ENCODE results near the gene WAPL.

WAPL gene

GRCh38 chr10:86438091-86438749 is 83.4 kb downstream of the WAPL start:
- H3F3A ChIP-seq (ENCODE audit: low read depth): no peaks in the 10 kb centered on the region
- no peak overlapping the region for H3K4me3 ChIP-seq (ENCODE audit: low read length, poor library complexity, severe bottlenecking)
- H3K79me2 ChIP-seq (ENCODE audit: insufficient read depth, low read length): no peaks in the 10 kb centered on the region
- H3K9me2 ChIP-seq (replicated peaks; ENCODE audit: low read depth, low read length): no peaks in the 10 kb centered on the region
- no peaks in the 10 kb centered on the region for H3K27me3 ChIP-seq (ENCODE audit: insufficient read depth, low read length, poor library complexity, severe bottlenecking)
- peaks cover 82% of the 10 kb centered on the region for H3K36me3 ChIP-seq (ENCODE audit: insufficient read depth, low read length)
- TF ChIP-seq EZH2phosphoT487 (IDR thresholded peaks at IDR 0.05; ENCODE audit: borderline replicate concordance) (no peak), CTCF (conservative IDR thresholded peaks at IDR 0.05; ENCODE audit: low read length) (no peak)
- no peak overlapping the region for H2AFZ ChIP-seq (ENCODE audit: low read length)
- H3K9me3 ChIP-seq (ENCODE audit: insufficient read depth, low read depth, low read length): no peaks in the 10 kb centered on the region
- H3K9ac ChIP-seq (ENCODE audit: low read depth, low read length, poor library complexity, severe bottlenecking): no peak overlapping the region
- H3K4me1 ChIP-seq (ENCODE audit: insufficient read depth, low read length, poor library complexity, severe bottlenecking): no peaks in the 10 kb centered on the region
- H4K20me1 ChIP-seq (ENCODE audit: insufficient read depth, low read length, poor library complexity, severe bottlenecking): no peaks in the 10 kb centered on the region
- H3K4me2 ChIP-seq (ENCODE audit: low read depth, low read length, poor library complexity, severe bottlenecking): no peak overlapping the region

- H3K4me1 ChIP-seq (ENCODE audit: insufficient read depth, low read length, poor library complexity, severe bottlenecking): no peaks in the 10 kb centered on the region
- no peaks in the 10 kb centered on the region for H3K27me3 ChIP-seq (ENCODE audit: insufficient read depth, low read length, poor library complexity, severe bottlenecking)
- no peak overlapping the region for H3K4me3 ChIP-seq (ENCODE audit: low read length, poor library complexity, severe bottlenecking)
- H3K36me3 ChIP-seq (ENCODE audit: insufficient read depth, low read length): peaks cover 74% of the 10 kb centered on the region
- no peak for TF ChIP-seq EZH2phosphoT487 (IDR thresholded peaks at IDR 0.05; ENCODE audit: borderline replicate concordance)
- no peak for TF ChIP-seq CTCF (conservative IDR thresholded peaks at IDR 0.05; ENCODE audit: low read length)
- H4K20me1 ChIP-seq (ENCODE audit: insufficient read depth, low read length, poor library complexity, severe bottlenecking): no peaks in the 10 kb centered on the region
- no peaks in the 10 kb centered on the region for H3K79me2 ChIP-seq (ENCODE audit: insufficient read depth, low read length)
- no peaks in the 10 kb centered on the region for H3K9me3 ChIP-seq (ENCODE audit: insufficient read depth, low read depth, low read length)
- H3K4me2 ChIP-seq (ENCODE audit: low read depth, low read length, poor library complexity, severe bottlenecking): no peak overlapping the region
- no peak overlapping the region for H2AFZ ChIP-seq (ENCODE audit: low read length)
- H3K9me2 ChIP-seq (replicated peaks; ENCODE audit: low read depth, low read length): no peaks in the 10 kb centered on the region
- H3K9ac ChIP-seq (ENCODE audit: low read depth, low read length, poor library complexity, severe bottlenecking): no peak overlapping the region
- no peaks in the 10 kb centered on the region for H3F3A ChIP-seq (ENCODE audit: low read depth)
Observed at GRCh38 chr10:86437447-86437846, 84.1 kb downstream of the WAPL start.

- no peaks in the 10 kb centered on the region for H3K79me2 ChIP-seq (ENCODE audit: insufficient read depth, low read length)
- no peaks in the 10 kb centered on the region for H3K9me2 ChIP-seq (replicated peaks; ENCODE audit: low read depth, low read length)
- H3K4me2 ChIP-seq (ENCODE audit: low read depth, low read length, poor library complexity, severe bottlenecking): no peak overlapping the region
- TF ChIP-seq EZH2phosphoT487 (IDR thresholded peaks at IDR 0.05; ENCODE audit: borderline replicate concordance) (no peak), CTCF (conservative IDR thresholded peaks at IDR 0.05; ENCODE audit: low read length) (no peak)
- H4K20me1 ChIP-seq (ENCODE audit: insufficient read depth, low read length, poor library complexity, severe bottlenecking): no peaks in the 10 kb centered on the region
- no peak overlapping the region for H3K4me3 ChIP-seq (ENCODE audit: low read length, poor library complexity, severe bottlenecking)
- peaks cover 70% of the 10 kb centered on the region for H3K36me3 ChIP-seq (ENCODE audit: insufficient read depth, low read length)
- no peak overlapping the region for H2AFZ ChIP-seq (ENCODE audit: low read length)
- H3K9ac ChIP-seq (ENCODE audit: low read depth, low read length, poor library complexity, severe bottlenecking): no peak overlapping the region
- H3K27me3 ChIP-seq (ENCODE audit: insufficient read depth, low read length, poor library complexity, severe bottlenecking): no peaks in the 10 kb centered on the region
- no peaks in the 10 kb centered on the region for H3F3A ChIP-seq (ENCODE audit: low read depth)
- no peaks in the 10 kb centered on the region for H3K4me1 ChIP-seq (ENCODE audit: insufficient read depth, low read length, poor library complexity, severe bottlenecking)
- H3K9me3 ChIP-seq (ENCODE audit: insufficient read depth, low read depth, low read length): no peaks in the 10 kb centered on the region
Observed at GRCh38 chr10:86436963-86437362, 84.6 kb downstream of the WAPL start.
